Activated CD4-positive, alpha-beta T cell treated with anti-CD3 and anti-CD28 coated beads, Interleukin-2, Interleukin-4, amounts not matched to agents 100 ng/mL and 50 ng/mL, durations not matched to agents 16 hours and 8 hours (primary cell): Measurements from ENCODE around the gene UBIAD1.

ENCODE experiments used
- DNase-seq: peaks from one replicate; pipeline ENCODE4 v3.0.0-alpha.2; 2020; ENCODE audit warnings: low spot score

The UBIAD1 gene

DNA sequence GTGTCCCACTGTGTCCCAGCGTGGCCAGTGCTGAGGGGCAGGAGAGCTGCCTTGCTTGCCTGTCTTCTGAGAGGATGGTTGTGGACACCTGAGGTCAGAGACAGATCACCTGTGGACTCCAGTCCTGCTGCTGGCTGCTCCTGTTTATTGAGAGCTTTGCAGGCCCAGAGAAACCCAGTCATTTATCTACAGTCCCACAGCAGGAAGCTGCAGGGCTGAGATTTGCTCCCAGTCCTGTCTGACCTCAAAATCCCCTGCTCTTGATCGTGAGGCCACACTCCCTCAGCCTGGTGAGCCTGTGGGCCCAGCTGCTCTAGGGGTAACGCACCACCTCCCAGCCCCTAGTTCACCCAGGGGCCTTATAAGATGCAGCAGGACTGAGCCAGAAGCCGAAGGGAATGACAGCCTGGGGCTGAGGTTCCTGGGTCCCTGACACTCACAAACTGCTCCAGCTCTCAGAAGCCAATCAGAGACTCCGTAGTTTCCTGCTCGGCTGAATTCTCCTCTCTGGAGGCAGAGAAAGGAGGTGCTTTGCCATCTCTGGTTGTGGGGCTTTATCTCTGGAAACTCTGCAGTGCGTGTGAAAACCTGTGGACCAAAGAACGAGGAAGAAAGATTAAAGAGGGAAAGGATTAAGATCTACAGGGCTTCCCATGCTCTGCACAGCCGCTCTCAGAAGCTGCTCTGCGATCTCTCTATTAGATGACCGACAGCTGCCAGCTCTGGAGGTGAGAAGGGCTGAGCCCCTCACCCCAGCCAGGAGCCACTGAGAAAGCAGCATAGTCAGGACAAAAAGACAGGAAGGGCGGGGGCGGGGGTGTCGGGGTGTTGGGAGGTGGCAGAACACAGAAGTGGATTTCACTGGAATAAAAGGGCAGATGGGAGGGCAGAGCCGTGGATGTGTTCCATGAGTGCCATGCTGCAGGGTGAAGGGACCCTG, 39.1 kb downstream of the UBIAD1 start:
- no peak for DNase-seq

GRCh38 chr1:11314959-11315358, 42.0 kb downstream of the UBIAD1 start:
- no peak for DNase-seq

- no peak for DNase-seq
These were observed 43.7 kb downstream of the UBIAD1 start for GRCh38 chr1:11316701-11317100.

GRCh38 chr1:11318982-11319381, 46.0 kb downstream of the UBIAD1 start:
- DNase-seq: no peak

DNA sequence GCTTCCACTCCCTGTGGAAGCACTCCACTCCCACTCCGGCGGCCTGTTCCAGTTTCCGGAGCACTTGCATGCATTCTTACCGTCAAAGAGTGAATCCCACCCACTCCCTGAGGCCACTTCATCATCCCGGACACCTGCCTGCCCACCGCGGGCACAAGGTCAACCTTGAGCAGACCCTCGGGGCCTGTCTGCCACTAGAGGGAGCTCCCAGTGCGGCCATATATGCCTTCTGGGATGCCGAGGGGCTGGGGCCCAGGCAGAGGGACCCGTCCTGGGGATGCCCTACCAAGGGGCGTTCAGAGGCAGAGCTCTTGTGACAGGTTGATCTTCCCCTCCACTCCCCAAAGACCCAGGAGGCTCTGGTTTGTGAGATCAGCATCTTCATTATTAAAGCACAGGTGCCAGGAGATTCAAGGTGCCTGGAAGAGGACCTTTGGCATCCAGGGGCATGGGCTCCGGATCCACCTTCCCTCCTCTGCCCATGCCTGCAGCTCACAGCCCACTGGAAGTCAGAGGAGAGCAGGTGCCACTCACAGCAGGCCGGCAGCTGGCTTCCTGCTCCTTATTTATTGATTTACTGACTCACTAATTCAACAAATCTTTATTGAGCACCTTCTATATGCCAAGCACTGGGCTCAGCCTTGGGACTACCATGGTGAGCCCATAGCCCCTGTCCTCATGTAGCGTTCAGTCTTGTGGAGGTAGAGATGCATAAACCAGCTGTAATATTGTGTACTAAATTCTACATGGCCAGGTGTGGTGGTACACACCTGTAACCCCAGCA, 47.3 kb downstream of the UBIAD1 start:
- peak; percentile 35 for DNase-seq

DNA sequence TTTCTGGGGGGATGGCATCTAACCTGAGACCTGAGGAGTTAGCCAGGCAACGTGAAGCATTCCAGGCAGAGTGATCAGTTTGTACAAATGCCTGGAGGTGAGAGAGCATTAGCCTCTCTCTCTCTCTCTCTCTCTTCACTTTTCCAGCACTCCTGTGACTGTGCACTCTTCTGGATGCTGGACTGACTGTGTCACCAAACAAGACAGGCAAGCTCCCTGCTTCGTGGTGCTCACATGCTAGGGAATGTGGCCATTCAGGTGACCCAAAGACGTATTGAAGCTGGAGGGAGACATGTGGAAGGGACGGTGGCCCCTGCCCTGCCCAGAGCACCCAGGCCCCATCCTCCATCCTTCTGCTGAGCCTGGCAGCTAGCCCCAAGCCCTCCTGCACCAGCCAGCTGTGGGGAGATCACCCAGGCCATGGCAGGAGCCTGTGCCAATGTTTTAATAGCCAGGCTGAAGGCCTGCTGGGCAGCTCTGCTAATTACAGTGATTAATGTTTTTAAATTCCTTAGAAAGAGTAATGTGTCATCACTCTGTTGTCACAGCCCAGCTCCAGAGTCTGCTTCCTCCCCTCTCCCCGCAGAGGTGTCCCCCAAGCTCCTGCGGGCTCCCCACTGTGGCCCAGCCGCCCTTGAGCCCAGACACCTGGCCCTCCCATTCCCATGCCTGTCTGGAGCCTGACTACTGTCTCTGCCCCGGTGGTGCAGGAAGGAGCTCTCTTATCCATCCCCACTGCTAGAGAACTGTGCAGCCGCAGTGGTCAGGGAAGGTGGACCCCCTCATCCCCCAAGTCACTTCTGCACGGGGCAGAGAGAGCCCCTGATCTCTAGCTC, 48.9 kb downstream of the UBIAD1 start:
- no peak for DNase-seq

DNA sequence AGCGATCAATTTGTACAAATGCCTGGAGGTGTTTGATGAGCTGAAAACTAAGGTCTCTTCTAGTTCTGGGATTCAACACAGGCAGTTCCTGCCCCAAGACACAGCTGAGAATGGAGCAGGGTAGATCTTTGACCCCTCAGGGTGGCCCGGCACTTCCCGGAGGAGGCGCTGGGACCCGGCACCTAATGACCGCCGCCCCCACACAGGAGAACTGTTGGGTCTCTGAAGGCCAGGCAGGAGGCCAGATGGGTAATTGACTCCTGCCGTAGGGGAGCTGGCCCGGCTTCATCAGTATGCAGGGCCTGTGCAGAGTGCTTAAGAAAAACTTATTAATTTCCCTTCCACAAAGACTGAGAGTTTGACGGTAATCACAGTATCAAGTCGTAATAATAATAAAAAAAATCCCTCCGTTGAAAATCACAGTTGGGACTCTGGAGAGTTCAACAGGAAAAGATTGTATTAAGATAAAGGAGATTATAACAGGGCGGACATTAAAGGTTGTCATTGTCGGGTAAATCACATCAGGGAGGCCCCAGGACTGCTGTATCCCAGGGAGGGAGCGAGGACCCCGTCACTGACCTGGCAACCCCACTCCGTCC, 51.7 kb downstream of the UBIAD1 start:
- DNase-seq: no peak

GRCh38 chr1:11326070-11326469, 53.1 kb downstream of the UBIAD1 start:
- DNase-seq: no peak

- DNase-seq: no peak
These were observed 55.4 kb downstream of the UBIAD1 start for GRCh38 chr1:11328444-11328843.

DNA sequence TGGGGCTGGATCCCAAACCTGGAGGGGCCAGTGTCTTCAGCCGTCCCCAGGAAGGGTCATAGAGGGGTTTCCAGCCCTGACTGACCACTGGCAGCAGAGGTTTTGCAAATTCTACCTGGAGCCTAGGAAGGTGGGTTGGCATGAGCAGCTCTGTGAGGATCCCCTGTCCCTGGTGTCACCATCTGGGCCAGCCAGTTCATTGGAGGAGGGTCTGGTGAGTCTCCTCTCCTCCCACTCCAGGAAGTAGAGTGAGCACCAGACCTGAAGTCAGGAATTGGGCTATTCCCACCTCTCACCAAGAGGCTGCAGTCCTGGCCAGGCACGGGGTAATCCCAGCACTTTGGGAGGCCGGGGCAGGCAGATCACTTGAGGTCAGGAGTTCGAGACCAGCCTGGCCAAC, 57.4 kb downstream of the UBIAD1 start:
- no peak for DNase-seq

DNA sequence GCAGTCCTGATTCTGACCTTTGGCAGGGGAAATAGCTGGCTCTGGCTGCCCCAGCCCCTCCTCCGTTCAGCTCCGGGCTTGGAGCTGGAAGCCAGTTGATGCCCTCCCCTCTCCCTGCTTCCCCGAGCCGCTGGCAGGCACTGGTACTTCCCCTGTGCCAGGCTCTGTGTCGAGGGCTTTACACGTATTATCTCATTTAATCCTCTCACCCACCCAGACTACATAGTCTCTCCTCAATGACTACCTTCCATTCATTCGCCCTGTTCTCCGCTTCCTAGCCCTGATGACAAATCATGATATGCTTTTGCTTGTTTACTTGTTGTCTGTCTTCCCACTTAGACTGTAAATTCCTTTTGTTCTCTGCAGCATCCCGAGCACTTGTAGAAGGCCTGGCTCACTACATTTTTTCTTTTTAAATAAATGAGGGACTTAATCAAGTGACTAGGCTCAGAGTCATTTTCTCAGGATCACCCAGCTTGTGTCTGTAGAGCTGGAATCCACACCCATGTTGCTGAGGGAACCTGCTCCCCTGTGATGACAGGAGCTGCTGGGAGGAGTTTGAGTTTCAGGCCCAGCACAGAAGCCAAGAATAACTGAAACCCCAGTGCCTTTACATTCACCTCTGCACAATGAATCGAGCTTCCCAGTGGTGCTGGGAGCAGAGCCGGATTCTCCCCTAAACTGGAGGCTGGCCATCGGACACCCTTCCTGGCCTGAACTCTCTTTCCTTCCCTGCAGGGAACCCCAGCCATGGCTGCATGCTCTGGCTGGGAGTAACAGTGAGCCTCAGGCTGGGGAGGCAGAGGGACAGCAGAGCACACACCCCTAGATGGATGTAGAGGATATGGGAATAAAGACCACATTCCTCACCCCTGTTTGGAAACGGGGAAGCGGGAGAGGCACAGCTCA, 58.3 kb downstream of the UBIAD1 start:
- no peak for DNase-seq

- no peak for DNase-seq
These were observed 59.0 kb downstream of the UBIAD1 start for GRCh38 chr1:11331945-11332546.

- DNase-seq: no peak
These were observed 60.6 kb downstream of the UBIAD1 start for GRCh38 chr1:11333631-11334030.

GRCh38 chr1:11334261-11334804, 61.3 kb downstream of the UBIAD1 start:
- no peak for DNase-seq

GRCh38 chr1:11334821-11335220, 61.8 kb downstream of the UBIAD1 start:
- DNase-seq: no peak

GRCh38 chr1:11335417-11336056, 62.5 kb downstream of the UBIAD1 start:
- no peak for DNase-seq

DNA sequence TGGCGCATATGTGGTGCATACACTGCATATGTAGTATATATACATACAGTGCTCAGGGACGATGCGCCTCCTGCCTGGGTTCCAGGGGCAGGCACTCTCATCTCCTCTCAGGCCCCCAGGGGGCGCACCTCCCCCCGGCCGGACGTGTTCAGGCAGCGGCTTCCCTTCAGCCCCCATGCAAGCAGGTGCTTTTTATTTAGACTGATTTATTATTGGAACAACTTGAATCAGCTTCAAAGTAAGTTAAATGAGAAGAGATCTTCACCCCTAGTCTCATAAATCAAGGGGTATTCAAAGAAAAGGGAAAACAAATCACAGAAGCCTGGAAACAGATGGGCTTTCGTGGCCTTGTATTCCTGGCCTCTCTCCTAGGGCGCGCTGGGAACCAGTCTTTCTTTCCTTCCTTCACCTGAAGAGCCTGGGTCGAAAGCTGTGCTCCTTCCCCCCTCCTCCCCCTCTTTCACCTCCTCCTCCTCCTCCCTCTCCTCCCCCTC, 64.6 kb downstream of the UBIAD1 start:
- peak; percentile 64 for DNase-seq
